Transverse colon (tissue), 3 donors: ENCODE measurements around the gene XRCC5.

Experiments
- CTCF ChIP-seq, 5 experiments: fragments of 200-600 bp in 3 of 5; fragments of 450-650 bp in 2 of 5; sonication (generic) in 3 of 5; IDR thresholded peaks; 1 replicate in 2 of 5; 2 replicates in 3 of 5; pipeline ENCODE4 v1.5.1; 2016 to 2017; ENCODE audit warnings: antibody characterized with exemption in 5 of 5, inconsistent platforms in 3 of 5, mild to moderate bottlenecking in 2 of 5, moderate library complexity in 1 of 5
- EP300 ChIP-seq: sonication (generic); formaldehyde crosslinking; IDR thresholded peaks from one replicate; pipeline ENCODE4 v1.6.1; 2017; ENCODE audit warnings: antibody characterized with exemption, low read depth

- TF ChIP-seq EP300 = no peak
- no peak for TF ChIP-seq CTCF (IDR thresholded peaks at IDR 0.05)
Measured at GRCh38 chr2:216069028-216069427, 40.1 kb upstream of the XRCC5 start.
